ENCODE measurements around the gene MED13L. TPM values are rescaled to one million over a fixed set of nuclear protein-coding genes. Genes with fewer than 3 reads are reported as not detected.
"Not testable (repeated sequence)": the region's sequence is repeated elsewhere in the genome, so short reads cannot be mapped to it uniquely, and the experiment has no call there.

The MED13L gene
- total RNA-seq, 1 experiment from 2014 or later, result 80.5 TPM

- ATAC-seq, result no peak
- Mint-ChIP-seq H3K4me3 (no peak overlapping the region), H3K4me1 (peaks cover 48% of the 10 kb centered on the region), H3K27ac (no peak overlapping the region), H3K27me3 (ENCODE audit: low read depth) (no peaks in the 10 kb centered on the region), H3K9me3 (no peaks in the 10 kb centered on the region), H3K36me3 (no peaks in the 10 kb centered on the region)
- CTCF ChIA-PET, result interaction anchor here (0.9 kb wide), 1 partner anchor 90 kb away, joined by 3 read pairs; no protein-coding TSS in a partner anchor
- no peak for DNase-seq (ENCODE audit: low spot score)
- POLR2A ChIA-PET, result interaction anchor here (0.7 kb wide), 1 partner anchor 625 kb away, joined by 4 read pairs; no protein-coding TSS in a partner anchor
- TF ChIP-seq PRRX2 (CRISPR knock-in tag; IDR thresholded peaks at IDR 0.05) (no peak), NFATC4 (CRISPR knock-in tag; IDR thresholded peaks at IDR 0.05) (no peak), ZNF671 (CRISPR knock-in tag; IDR thresholded peaks at IDR 0.05) (no peak), ZNF396 (CRISPR knock-in tag; IDR thresholded peaks at IDR 0.05; ENCODE audit: borderline replicate concordance) (no peak), JUN (CRISPR knock-in tag; IDR thresholded peaks at IDR 0.05) (no peak), ATF2 (CRISPR knock-in tag; IDR thresholded peaks at IDR 0.05; ENCODE audit: borderline replicate concordance, low read depth) (no peak), ZNF532 (CRISPR knock-in tag; IDR thresholded peaks at IDR 0.05; ENCODE audit: borderline replicate concordance) (no peak), GTF2I (CRISPR knock-in tag; conservative IDR thresholded peaks at IDR 0.05) (no peak), NFYB (CRISPR knock-in tag; conservative IDR thresholded peaks at IDR 0.05; ENCODE audit: low read depth) (no peak), HMGA2 (CRISPR knock-in tag; IDR thresholded peaks at IDR 0.05) (no peak)
Measured at GRCh38 chr12:116241157-116241759, 36.2 kb downstream of the MED13L start.

GRCh38 chr12:116238570-116239119, 38.8 kb downstream of the MED13L start:
- Mint-ChIP-seq H3K4me1 (peaks cover 25% of the 10 kb centered on the region), H3K27ac (peak overlapping the region; percentile 82)
- H3K36me3 Mint-ChIP-seq; CTCF ChIA-PET; H3K4me3 Mint-ChIP-seq; H3K9me3 Mint-ChIP-seq; H3K27me3 Mint-ChIP-seq (ENCODE audit: low read depth); ATAC-seq; DNase-seq (ENCODE audit: low spot score); POLR2A ChIA-PET: not testable (repeated sequence)

- CTCF ChIA-PET, result interaction anchor here (1.0 kb wide), 1 partner anchor 12 kb away, joined by 3 read pairs; no protein-coding TSS in a partner anchor
- TF ChIP-seq ZNF532 (CRISPR knock-in tag; IDR thresholded peaks at IDR 0.05; ENCODE audit: borderline replicate concordance), result no peak
- no peak for TF ChIP-seq ZNF671 (CRISPR knock-in tag; IDR thresholded peaks at IDR 0.05)
- TF ChIP-seq ZNF138 (CRISPR knock-in tag; conservative IDR thresholded peaks at IDR 0.05), result no peak
- no peak for TF ChIP-seq NR1H2 (CRISPR knock-in tag; IDR thresholded peaks at IDR 0.05)
- TF ChIP-seq E2F4 (CRISPR knock-in tag; IDR thresholded peaks at IDR 0.05; ENCODE audit: borderline replicate concordance, low read depth), result no peak
- TF ChIP-seq ZBTB21 (CRISPR knock-in tag; IDR thresholded peaks at IDR 0.05; ENCODE audit: borderline replicate concordance), result no peak
- no peak for TF ChIP-seq EMX1 (CRISPR knock-in tag; IDR thresholded peaks at IDR 0.05)
- DNase-seq (ENCODE audit: low spot score), result no peak
- H3K36me3 Mint-ChIP-seq, result no peaks in the 10 kb centered on the region
- POLR2A ChIA-PET, result no interaction called here
- peaks cover 22% of the 10 kb centered on the region for H3K4me1 Mint-ChIP-seq
- no peaks in the 10 kb centered on the region for H3K27me3 Mint-ChIP-seq (ENCODE audit: low read depth)
- no peak overlapping the region for H3K27ac Mint-ChIP-seq
- ATAC-seq, result no peak
- no peak overlapping the region for H3K4me3 Mint-ChIP-seq
- H3K9me3 Mint-ChIP-seq, result no peaks in the 10 kb centered on the region
Measured at GRCh38 chr12:116238149-116238548, 39.3 kb downstream of the MED13L start.

Measured in WTC11 (cell line).